T-helper 2 cell (primary cell): ENCODE measurements around the gene MCF2L.

Experiments
- DNase-seq, 5 experiments: peaks; one replicate each; pipeline versions ENCODE4 v3.0.0 to v3.0.0-alpha.2; 2012 to 2022

MCF2L gene

GRCh38 chr13:113129921-113130750 is 161.1 kb downstream of the MCF2L start:
- DNase-seq = peak in 1 of 5 experiments; percentile 53

- DNase-seq = no peak
Measured at GRCh38 chr13:113135281-113135760, 166.3 kb downstream of the MCF2L start.

DNA sequence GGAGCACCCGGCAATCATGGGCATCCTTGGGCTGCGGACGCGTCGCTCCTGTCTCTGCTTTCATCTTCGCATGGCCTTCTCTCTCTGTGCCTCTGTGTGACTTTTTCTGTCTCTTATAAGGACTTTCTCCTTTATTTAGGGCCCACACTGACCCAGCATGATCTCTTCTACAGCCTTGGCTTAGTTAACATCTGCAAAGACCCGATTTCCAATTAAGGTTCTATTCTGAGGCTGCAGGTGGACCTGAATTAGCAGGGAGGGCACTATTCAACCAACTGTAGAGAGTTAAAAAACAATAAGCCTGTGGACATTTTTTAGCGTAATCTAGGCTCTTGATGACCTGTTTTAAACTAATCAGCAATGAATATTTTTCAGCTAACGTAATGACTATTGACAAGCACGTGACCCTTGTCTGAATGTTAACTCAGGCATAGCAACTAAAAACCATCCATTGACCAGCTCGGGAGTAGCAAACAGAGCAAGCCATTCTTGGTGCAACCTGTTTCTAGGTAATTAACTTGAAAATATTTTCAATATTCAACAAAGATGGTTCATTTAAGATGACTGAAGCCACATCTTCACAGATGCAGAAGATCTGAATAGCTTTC is 168.8 kb downstream of the MCF2L start:
- no peak for DNase-seq

DNA sequence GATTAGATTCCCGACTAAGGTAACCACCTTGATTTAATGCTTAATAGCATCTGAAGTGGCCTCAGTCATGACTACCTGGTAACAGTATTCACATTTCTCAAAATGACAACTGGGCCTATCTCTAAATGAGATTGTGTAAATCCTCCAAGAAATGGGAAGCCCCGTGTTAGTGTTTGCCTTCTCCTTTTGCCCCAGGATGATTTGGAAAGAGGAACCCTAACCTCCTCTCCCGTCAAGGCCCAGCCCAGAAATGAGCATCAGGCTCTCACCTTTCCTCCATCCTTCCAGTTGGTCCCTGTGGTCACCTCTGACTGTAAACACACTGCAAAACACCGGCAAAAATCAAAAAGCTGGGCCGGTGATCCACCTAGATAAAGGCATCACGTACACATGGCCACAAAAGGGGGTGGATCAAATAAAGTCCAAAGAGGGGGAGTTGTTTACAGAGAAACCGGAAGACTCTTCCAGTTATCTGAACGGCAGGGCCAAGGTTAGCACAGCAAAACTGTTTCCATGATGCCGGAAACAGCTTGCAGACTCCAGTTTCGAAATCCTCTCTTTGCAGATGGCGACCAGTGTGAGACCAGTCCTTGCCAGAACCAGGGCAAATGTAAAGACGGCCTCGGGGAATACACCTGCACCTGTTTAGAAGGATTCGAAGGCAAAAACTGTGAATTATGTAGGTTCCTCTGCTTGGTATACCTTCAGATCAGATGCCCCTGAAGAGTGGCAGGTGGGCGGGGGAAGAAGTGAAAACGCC is 170.0 kb downstream of the MCF2L start:
- no peak for DNase-seq

DNA sequence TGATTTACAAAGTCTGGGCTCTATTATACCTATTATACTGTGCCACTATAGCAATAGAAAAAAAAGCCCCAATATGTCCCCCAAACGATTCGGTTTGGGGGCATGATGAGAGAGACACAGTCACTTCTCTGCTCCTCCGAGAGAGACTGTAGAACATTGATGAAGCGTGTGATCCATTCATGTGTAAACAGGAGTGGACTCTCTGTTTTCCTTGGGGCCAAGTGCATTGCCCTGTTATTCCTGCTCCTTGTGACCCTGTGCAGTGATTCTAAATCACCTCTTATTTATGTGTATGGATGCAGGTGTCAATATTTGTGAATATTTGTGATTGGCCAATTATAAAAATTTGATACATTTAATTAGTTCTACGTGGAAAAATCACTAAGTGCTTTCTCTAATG is 170.6 kb downstream of the MCF2L start:
- DNase-seq = no peak

DNA sequence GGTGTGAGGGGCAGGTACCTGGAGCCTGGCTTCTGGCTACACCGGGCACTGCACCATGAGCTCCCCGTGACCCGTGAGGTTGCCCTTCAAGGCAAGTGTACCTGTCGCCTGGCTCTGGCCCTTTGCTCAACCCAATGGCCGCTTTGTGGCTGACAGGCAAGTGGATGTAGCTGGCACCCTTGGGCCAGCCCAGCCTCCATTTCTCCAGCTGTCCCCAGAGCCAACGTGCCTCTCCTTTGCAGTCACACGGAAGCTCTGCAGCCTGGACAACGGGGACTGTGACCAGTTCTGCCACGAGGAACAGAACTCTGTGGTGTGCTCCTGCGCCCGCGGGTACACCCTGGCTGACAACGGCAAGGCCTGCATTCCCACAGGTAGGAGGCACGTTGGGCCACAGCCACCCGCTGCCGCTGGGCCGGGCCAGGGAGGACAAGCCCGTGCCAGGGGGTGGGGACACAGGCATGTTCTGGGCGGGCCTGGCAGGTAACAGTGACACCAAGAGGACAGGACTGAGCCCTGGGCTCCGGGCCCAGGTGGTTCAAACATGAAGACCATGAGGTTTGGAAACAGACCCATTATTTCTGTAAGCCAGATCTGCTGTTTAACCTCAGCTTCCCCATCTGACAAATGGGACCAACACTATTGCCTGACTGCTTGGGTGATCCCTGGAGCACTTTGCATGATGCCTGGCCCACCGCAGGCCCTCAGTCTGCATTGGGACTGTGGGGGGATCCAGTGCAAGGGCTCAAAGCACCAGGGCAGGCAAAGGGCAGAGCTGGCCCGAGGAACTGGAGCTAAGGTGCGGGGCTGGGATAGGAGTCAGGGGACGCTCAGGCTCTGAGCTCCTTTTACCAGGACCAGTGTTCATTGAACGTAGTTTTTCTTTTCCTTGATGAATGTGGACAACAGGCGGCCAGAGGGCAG is 171.9 kb downstream of the MCF2L start:
- DNase-seq = no peak

DNA sequence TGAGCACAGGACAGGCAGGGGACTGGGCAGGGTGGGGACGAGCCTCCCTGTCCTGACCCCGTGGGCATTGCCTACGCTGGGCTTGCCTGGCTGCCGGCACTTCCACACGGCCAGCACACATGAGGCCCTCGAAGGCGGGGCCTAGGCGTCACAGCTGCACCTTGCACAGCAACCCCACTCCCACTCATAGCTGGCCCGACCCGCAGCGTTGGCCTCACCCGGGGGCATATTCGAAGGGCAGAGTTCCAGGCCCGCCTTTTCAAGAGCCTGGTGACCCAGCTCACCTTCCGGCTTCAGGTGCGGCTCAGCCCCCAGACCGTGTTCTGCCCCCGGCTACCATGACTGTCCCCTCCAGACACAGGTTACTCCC is 172.6 kb downstream of the MCF2L start:
- DNase-seq = no peak

- DNase-seq = no peak
Measured at GRCh38 chr13:113142876-113143275, 173.9 kb downstream of the MCF2L start.

DNA sequence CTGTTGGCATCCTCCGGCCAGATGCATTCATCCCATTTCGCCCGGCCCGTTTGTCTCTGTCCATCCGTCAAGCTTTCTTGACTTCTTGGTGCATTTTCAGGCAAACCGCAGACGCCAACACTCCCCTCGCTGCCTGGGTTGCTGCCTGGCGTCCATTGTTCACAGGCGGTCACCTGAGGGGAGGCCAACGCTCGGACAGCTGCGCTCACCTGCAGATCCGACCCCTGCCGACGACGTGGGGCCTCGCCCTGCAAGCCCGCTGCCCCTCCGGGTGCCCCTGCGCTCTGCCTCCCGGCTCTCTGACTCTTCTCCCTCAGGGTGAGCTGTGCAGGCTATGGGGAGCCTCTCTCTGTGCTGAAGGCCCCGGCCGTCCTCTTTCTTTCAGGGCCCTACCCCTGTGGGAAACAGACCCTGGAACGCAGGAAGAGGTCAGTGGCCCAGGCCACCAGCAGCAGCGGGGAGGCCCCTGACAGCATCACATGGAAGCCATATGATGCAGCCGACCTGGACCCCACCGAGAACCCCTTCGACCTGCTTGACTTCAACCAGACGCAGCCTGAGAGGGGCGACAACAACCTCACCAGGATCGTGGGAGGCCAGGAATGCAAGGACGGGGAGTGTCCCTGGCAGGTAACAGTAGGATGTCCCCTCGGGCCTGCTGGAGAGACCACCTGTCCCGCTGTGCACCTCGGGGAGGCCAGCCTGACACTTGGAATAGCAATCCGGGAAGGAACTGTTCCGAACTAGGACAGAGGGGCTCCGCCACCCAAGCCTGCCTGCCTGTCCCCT is 174.6 kb downstream of the MCF2L start:
- DNase-seq = no peak

DNA sequence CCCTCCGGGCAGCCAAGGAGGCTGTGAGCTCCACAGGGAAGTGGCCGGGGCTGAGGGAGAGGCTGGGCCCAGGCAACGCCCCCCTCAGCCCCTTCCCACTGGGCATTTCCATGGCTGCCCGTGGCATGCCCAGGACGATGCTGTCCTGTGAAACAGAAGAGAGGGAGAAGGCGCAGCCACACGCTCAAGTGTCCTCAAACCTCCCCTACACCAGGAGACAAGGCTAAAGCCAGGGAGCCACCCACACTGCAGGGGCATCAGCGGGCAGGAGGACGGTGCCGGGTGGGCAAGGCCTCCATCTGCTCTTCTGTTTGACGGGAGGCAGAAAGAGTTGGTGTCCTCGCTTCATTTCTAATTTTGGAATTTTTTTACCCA is 175.2 kb downstream of the MCF2L start:
- no peak for DNase-seq

DNA sequence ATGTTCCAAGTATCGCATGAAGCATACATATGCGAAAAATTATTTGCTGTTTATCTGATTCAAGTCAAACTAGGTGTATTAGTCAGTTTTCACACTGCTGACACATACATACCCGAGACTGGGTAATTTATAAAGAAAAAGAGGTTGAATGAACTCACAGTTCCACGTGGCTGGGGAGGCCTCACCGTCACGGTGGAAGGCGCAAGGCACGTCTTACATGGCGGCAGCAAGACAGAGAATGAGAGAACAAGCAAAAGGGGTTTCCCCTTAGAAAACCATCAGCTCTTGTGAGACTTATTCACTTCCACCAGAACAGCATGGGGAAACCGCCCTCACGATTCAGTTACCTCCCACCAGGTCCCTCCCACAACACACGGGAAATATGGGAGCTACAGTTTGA is 176.5 kb downstream of the MCF2L start:
- DNase-seq = peak in 2 of 5 experiments; percentile 25 to 28

- no peak for DNase-seq
Measured at GRCh38 chr13:113145911-113146598, 177.0 kb downstream of the MCF2L start.

DNA sequence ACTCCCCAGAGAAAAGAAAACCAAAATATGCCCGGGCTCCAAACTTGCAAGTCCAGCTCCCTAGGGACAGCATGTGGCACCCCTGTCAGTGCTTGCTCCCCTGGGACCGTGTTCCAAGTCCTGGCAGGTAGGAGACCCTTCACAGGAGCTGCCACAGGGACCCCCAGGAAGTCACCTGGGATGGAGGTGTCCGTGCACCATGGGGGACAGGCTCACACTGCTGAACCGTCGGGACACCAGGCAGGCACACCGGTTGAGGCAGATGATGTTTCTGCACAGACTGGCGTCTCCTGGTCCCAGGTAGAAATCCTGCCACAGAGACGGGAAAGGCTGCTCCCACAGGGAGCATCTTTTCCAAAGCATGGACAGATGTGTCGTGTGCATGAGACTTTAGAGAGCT is 177.7 kb downstream of the MCF2L start:
- no peak for DNase-seq

- DNase-seq = no peak
Measured at GRCh38 chr13:113147206-113147605, 178.2 kb downstream of the MCF2L start.

- DNase-seq = no peak
Measured at GRCh38 chr13:113148407-113148806, 179.4 kb downstream of the MCF2L start.

- no peak for DNase-seq
Measured at GRCh38 chr13:113148940-113149503, 180.0 kb downstream of the MCF2L start.
